ENCODE measurements around the gene ZSCAN9.
A peak's percentile ranks its signal among the peaks of the same experiment; 100 is the strongest.

ZSCAN9 gene

GRCh38 chr6:28264834-28265401, 39.8 kb downstream of the ZSCAN9 start:
- peaks cover 0 to 15% of the 10 kb centered on the region in 2 donors for H3K27me3 Mint-ChIP-seq
- no peak overlapping the region for H3K4me3 Mint-ChIP-seq
- peaks cover 2 to 4% of the 10 kb centered on the region in 2 donors for H3K4me1 Mint-ChIP-seq (ENCODE audit: low read depth in 2 of 2)
- DNase-seq: no peak
- no peaks in the 10 kb centered on the region for H3K36me3 Mint-ChIP-seq (ENCODE audit: insufficient read depth)
- no peak overlapping the region for H3K27ac Mint-ChIP-seq
- no peak for ATAC-seq (replicated peaks)
- no peaks in the 10 kb centered on the region for H3K9me3 Mint-ChIP-seq

- H3K36me3 Mint-ChIP-seq (ENCODE audit: insufficient read depth): no peaks in the 10 kb centered on the region
- ATAC-seq (replicated peaks) (no peak), DNase-seq (no peak)
- H3K27ac Mint-ChIP-seq: no peak overlapping the region
- H3K4me3 Mint-ChIP-seq: no peak overlapping the region
- peaks cover 2 to 9% of the 10 kb centered on the region in 2 donors for H3K4me1 Mint-ChIP-seq (ENCODE audit: low read depth in 2 of 2)
- peaks cover 0 to 8% of the 10 kb centered on the region in 2 donors for H3K27me3 Mint-ChIP-seq
- H3K9me3 Mint-ChIP-seq: no peaks in the 10 kb centered on the region
Measured at GRCh38 chr6:28266563-28266961, 41.5 kb downstream of the ZSCAN9 start.

- no peaks in the 10 kb centered on the region for H3K9me3 Mint-ChIP-seq
- no peak within 1 kb of the TSS for H3K27ac Mint-ChIP-seq
- no peak within 1 kb of the TSS for H3K4me3 Mint-ChIP-seq
- H3K4me1 Mint-ChIP-seq (ENCODE audit: low read depth in 2 of 2): peaks cover 2 to 9% of the 10 kb centered on the region in 2 donors
- ATAC-seq (replicated peaks): peak; percentile 97
- H3K27me3 Mint-ChIP-seq: peaks cover 0 to 3% of the 10 kb centered on the region in 2 donors
- H3K36me3 Mint-ChIP-seq (ENCODE audit: insufficient read depth): peaks cover 5% of the 10 kb centered on the region
- DNase-seq: peak; percentile 87 to 93 (median 88)
Measured at GRCh38 chr6:28266962-28267694, 42.1 kb downstream of the ZSCAN9 start, which contains the start of gene ZSCAN26. Gene ZSCAN26 (plus strand): TSS chr6:28267143. CDS start chr6:28271920, 4,777 bp downstream.

- no peaks in the 10 kb centered on the region for H3K9me3 Mint-ChIP-seq
- H3K4me1 Mint-ChIP-seq (ENCODE audit: low read depth in 2 of 2): peaks cover 2 to 9% of the 10 kb centered on the region in 2 donors
- H3K27ac Mint-ChIP-seq: no peak overlapping the region
- no peak for DNase-seq
- H3K36me3 Mint-ChIP-seq (ENCODE audit: insufficient read depth): peaks cover 10% of the 10 kb centered on the region
- no peaks in the 10 kb centered on the region for H3K27me3 Mint-ChIP-seq
- no peak overlapping the region for H3K4me3 Mint-ChIP-seq
- no peak for ATAC-seq (replicated peaks)
Measured at GRCh38 chr6:28267695-28268059, 42.6 kb downstream of the ZSCAN9 start.

- H3K4me1 Mint-ChIP-seq (ENCODE audit: low read depth in 2 of 2): peaks cover 4 to 9% of the 10 kb centered on the region in 2 donors
- no peaks in the 10 kb centered on the region for H3K9me3 Mint-ChIP-seq
- H3K36me3 Mint-ChIP-seq (ENCODE audit: insufficient read depth): peaks cover 24% of the 10 kb centered on the region
- no peak overlapping the region for H3K27ac Mint-ChIP-seq
- H3K27me3 Mint-ChIP-seq: no peaks in the 10 kb centered on the region
- no peak for DNase-seq
- H3K4me3 Mint-ChIP-seq: no peak overlapping the region
- no peak for ATAC-seq (replicated peaks)
Measured at GRCh38 chr6:28269492-28269891, 44.4 kb downstream of the ZSCAN9 start.

- Mint-ChIP-seq H3K9me3 (no peaks in the 10 kb centered on the region), H3K36me3 (ENCODE audit: insufficient read depth) (peaks cover 31% of the 10 kb centered on the region), H3K27me3 (no peaks in the 10 kb centered on the region), H3K27ac (peak overlapping the region in 1 of 2 donors; percentile 13), H3K4me3 (no peak overlapping the region), H3K4me1 (ENCODE audit: low read depth in 2 of 2) (peaks cover 2 to 13% of the 10 kb centered on the region in 2 donors)
- DNase-seq: no peak
- ATAC-seq (replicated peaks): no peak
Measured at GRCh38 chr6:28274888-28275287, 49.8 kb downstream of the ZSCAN9 start.

- no peak overlapping the region for H3K4me3 Mint-ChIP-seq
- peaks cover 20% of the 10 kb centered on the region for H3K36me3 Mint-ChIP-seq (ENCODE audit: insufficient read depth)
- peaks cover 6 to 13% of the 10 kb centered on the region in 2 donors for H3K27me3 Mint-ChIP-seq
- peaks cover 0 to 6% of the 10 kb centered on the region in 2 donors for H3K9me3 Mint-ChIP-seq
- no peak for DNase-seq
- H3K4me1 Mint-ChIP-seq (ENCODE audit: low read depth in 2 of 2): peaks cover 10 to 11% of the 10 kb centered on the region in 2 donors
- no peak overlapping the region for H3K27ac Mint-ChIP-seq
- no peak for ATAC-seq (replicated peaks)
Measured at GRCh38 chr6:28277746-28278145, 52.7 kb downstream of the ZSCAN9 start.

GRCh38 chr6:28280595-28281287, 55.7 kb downstream of the ZSCAN9 start:
- Mint-ChIP-seq H3K4me1 (ENCODE audit: low read depth in 2 of 2) (peaks cover 4 to 8% of the 10 kb centered on the region in 2 donors), H3K36me3 (ENCODE audit: insufficient read depth) (peaks cover 6% of the 10 kb centered on the region), H3K9me3 (peaks cover 0 to 6% of the 10 kb centered on the region in 2 donors), H3K27me3 (peaks cover 6 to 24% of the 10 kb centered on the region in 2 donors), H3K4me3 (peak overlapping the region; percentile 67 to 78), H3K27ac (no peak overlapping the region)
- DNase-seq: no peak
- no peak for ATAC-seq (replicated peaks)

- Mint-ChIP-seq H3K36me3 (ENCODE audit: insufficient read depth) (no peaks in the 10 kb centered on the region), H3K27ac (no peak within 1 kb of the TSS), H3K4me1 (ENCODE audit: low read depth in 2 of 2) (peaks cover 4 to 8% of the 10 kb centered on the region in 2 donors), H3K27me3 (peaks cover 6 to 24% of the 10 kb centered on the region in 2 donors), H3K4me3 (peak within 1 kb of the TSS; percentile 67 to 78), H3K9me3 (peaks cover 0 to 6% of the 10 kb centered on the region in 2 donors)
- ATAC-seq (replicated peaks) (peak; percentile 90), DNase-seq (peak; percentile 9 to 24 (median 20))
Measured at GRCh38 chr6:28281288-28282064, 56.4 kb downstream of the ZSCAN9 start, which contains the start of gene PGBD1. Gene PGBD1 (plus strand): TSS chr6:28281572. CDS start chr6:28283814, 2,242 bp downstream.

- no peak overlapping the region for H3K4me3 Mint-ChIP-seq
- H3K27me3 Mint-ChIP-seq: peaks cover 6 to 24% of the 10 kb centered on the region in 2 donors
- DNase-seq (no peak), ATAC-seq (replicated peaks) (no peak)
- peaks cover 4 to 8% of the 10 kb centered on the region in 2 donors for H3K4me1 Mint-ChIP-seq (ENCODE audit: low read depth in 2 of 2)
- H3K9me3 Mint-ChIP-seq: peaks cover 0 to 6% of the 10 kb centered on the region in 2 donors
- H3K36me3 Mint-ChIP-seq (ENCODE audit: insufficient read depth): no peaks in the 10 kb centered on the region
- H3K27ac Mint-ChIP-seq: no peak overlapping the region
Measured at GRCh38 chr6:28282926-28283325, 57.9 kb downstream of the ZSCAN9 start.

Measured in effector memory CD8-positive, alpha-beta T cell (primary cell).